Right renal pelvis (tissue), 4 donors: ENCODE results near the gene ALOX5AP. TPM values are rescaled to one million over a fixed set of nuclear protein-coding genes. Genes with fewer than 3 reads are reported as not detected.

Source experiments
- DNase-seq, 4 donors: peaks; one replicate each; pipeline ENCODE4 v3.0.0-alpha.2; 2013; ENCODE audit warnings: low read depth in 4 of 4, low spot score in 3 of 4, missing footprints in 1 of 4
- polyA plus RNA-seq, 4 donors: library from polyadenylated mRNA; unstranded; fragments of 120-200 nt; gene quantifications; one replicate each; pipeline ENCODE4 v1.2.1, GENCODE V29; 2013; ENCODE audit not compliant: insufficient read length in 4 of 4

Gene ALOX5AP
- polyA plus RNA-seq, 4 donors, result 3.6 to 5.6 (median 5.0) TPM

- DNase-seq, result no peak
These were observed 56.1 kb downstream of the ALOX5AP start for GRCh38 chr13:30791354-30792001.

- DNase-seq, result no peak
These were observed 57.1 kb downstream of the ALOX5AP start for GRCh38 chr13:30792285-30793000.

GRCh38 chr13:30796132-30796572 lies 60.8 kb downstream of the ALOX5AP start:
- DNase-seq, result no peak

GRCh38 chr13:30796631-30797601 lies 61.6 kb downstream of the ALOX5AP start:
- no peak for DNase-seq

GRCh38 chr13:30797847-30798535 lies 62.6 kb downstream of the ALOX5AP start:
- DNase-seq, result no peak

- no peak for DNase-seq
These were observed 63.5 kb downstream of the ALOX5AP start for GRCh38 chr13:30798776-30799355.

- peak in 2 of 4 donors; percentile 44 to 57 for DNase-seq
These were observed 64.0 kb downstream of the ALOX5AP start for GRCh38 chr13:30799356-30799824.

- no peak for DNase-seq
These were observed 64.8 kb downstream of the ALOX5AP start for GRCh38 chr13:30800107-30800506.

GRCh38 chr13:30802501-30802900 lies 67.2 kb downstream of the ALOX5AP start:
- no peak for DNase-seq

GRCh38 chr13:30802953-30803478 lies 67.7 kb downstream of the ALOX5AP start:
- DNase-seq, result peak in 3 of 4 donors; percentile 57 to 71 (median 60)

GRCh38 chr13:30803749-30804148 lies 68.4 kb downstream of the ALOX5AP start:
- DNase-seq, result no peak

- no peak for DNase-seq
These were observed 69.1 kb downstream of the ALOX5AP start for GRCh38 chr13:30804474-30804873.

- DNase-seq, result no peak
These were observed 69.8 kb downstream of the ALOX5AP start for GRCh38 chr13:30805132-30805537.

GRCh38 chr13:30805603-30806011 lies 70.3 kb downstream of the ALOX5AP start:
- no peak for DNase-seq

- no peak for DNase-seq
These were observed 71.4 kb downstream of the ALOX5AP start for GRCh38 chr13:30806784-30807183.

- DNase-seq, result no peak
These were observed 72.0 kb downstream of the ALOX5AP start for GRCh38 chr13:30807392-30807791.

GRCh38 chr13:30808600-30808999 lies 73.3 kb downstream of the ALOX5AP start:
- DNase-seq, result no peak

GRCh38 chr13:30809787-30810186 lies 74.4 kb downstream of the ALOX5AP start:
- DNase-seq, result no peak

- DNase-seq, result no peak
These were observed 74.9 kb downstream of the ALOX5AP start for GRCh38 chr13:30810261-30810701.

GRCh38 chr13:30810801-30811200 lies 75.5 kb downstream of the ALOX5AP start:
- no peak for DNase-seq
